ENCODE measurements around the gene SAMM50. TPM values are rescaled to one million over a fixed set of nuclear protein-coding genes. Genes with fewer than 3 reads are reported as not detected.
"Not testable (repeated sequence)": the region's sequence is repeated elsewhere in the genome, so short reads cannot be mapped to it uniquely, and the experiment has no call there.

Gene SAMM50
- polyA plus RNA-seq, 4 donors, result 45.4 to 66.9 (median 56.4) TPM

GRCh38 chr22:44004104-44004460 lies 48.8 kb downstream of the SAMM50 start:
- no peak overlapping the region for H3K27ac ChIP-seq (ENCODE audit: low read depth in 1 of 3, low read length in 2 of 3)
- 93 to 96% (median 94%) methylated on average over 7 of the region's 7 CpGs for WGBS, 3 donors
- no peak overlapping the region for H3K4me3 ChIP-seq (ENCODE audit: low read depth in 1 of 3, low read length in 3 of 3)
- H3K9me3 ChIP-seq (ENCODE audit: control insufficient read depth in 2 of 2, insufficient read depth in 1 of 2, low read depth in 1 of 2, low read length in 1 of 2), result peaks cover 0 to 8% of the 10 kb centered on the region in 2 donors
- FAIRE-seq (no peak), DNase-seq (no peak)
- no peaks in the 10 kb centered on the region for H3K27me3 ChIP-seq (ENCODE audit: control insufficient read depth in 3 of 3, insufficient read depth in 3 of 3, low read length in 3 of 3)
- H3K4me1 ChIP-seq (ENCODE audit: control insufficient read depth in 3 of 3, insufficient read depth in 2 of 3, low read depth in 1 of 3, low read length in 2 of 3), result no peaks in the 10 kb centered on the region
- peaks cover 0 to 4% (median 0%) of the 10 kb centered on the region in 3 donors for H3K36me3 ChIP-seq (ENCODE audit: control insufficient read depth in 3 of 3, insufficient read depth in 2 of 3, low read depth in 1 of 3, low read length in 3 of 3)

- Histone ChIP-seq H3K36me3 (ENCODE audit: control insufficient read depth in 3 of 3, insufficient read depth in 2 of 3, low read depth in 1 of 3, low read length in 3 of 3) (no peaks in the 10 kb centered on the region), H3K27me3 (ENCODE audit: control insufficient read depth in 3 of 3, insufficient read depth in 3 of 3, low read length in 3 of 3) (no peaks in the 10 kb centered on the region), H3K4me3 (ENCODE audit: low read depth in 1 of 3, low read length in 3 of 3) (no peak overlapping the region), H3K4me1 (ENCODE audit: control insufficient read depth in 3 of 3, insufficient read depth in 2 of 3, low read depth in 1 of 3, low read length in 2 of 3) (no peaks in the 10 kb centered on the region), H3K27ac (ENCODE audit: low read depth in 1 of 3, low read length in 2 of 3) (no peak overlapping the region), H3K9me3 (ENCODE audit: control insufficient read depth in 2 of 2, insufficient read depth in 1 of 2, low read depth in 1 of 2, low read length in 1 of 2) (peaks cover 0 to 8% of the 10 kb centered on the region in 2 donors)
- FAIRE-seq, result no peak
- WGBS, 3 donors, result 88 to 91% (median 90%) methylated on average over 4 of the region's 4 CpGs
- no peak for DNase-seq
These were observed 50.3 kb downstream of the SAMM50 start for GRCh38 chr22:44005524-44005923.

- Histone ChIP-seq H3K27me3 (ENCODE audit: control insufficient read depth in 3 of 3, insufficient read depth in 3 of 3, low read length in 3 of 3) (no peaks in the 10 kb centered on the region), H3K4me1 (ENCODE audit: control insufficient read depth in 3 of 3, insufficient read depth in 2 of 3, low read depth in 1 of 3, low read length in 2 of 3) (no peaks in the 10 kb centered on the region), H3K36me3 (ENCODE audit: control insufficient read depth in 3 of 3, insufficient read depth in 2 of 3, low read depth in 1 of 3, low read length in 3 of 3) (no peaks in the 10 kb centered on the region), H3K27ac (ENCODE audit: low read depth in 1 of 3, low read length in 2 of 3) (no peak overlapping the region), H3K9me3 (ENCODE audit: control insufficient read depth in 2 of 2, insufficient read depth in 1 of 2, low read depth in 1 of 2, low read length in 1 of 2) (no peaks in the 10 kb centered on the region), H3K4me3 (ENCODE audit: low read depth in 1 of 3, low read length in 3 of 3) (no peak overlapping the region)
- no peak for FAIRE-seq
- no peak for DNase-seq
- WGBS, 3 donors, result 77 to 86% (median 81%) methylated on average over 5 of the region's 5 CpGs
These were observed 56.9 kb downstream of the SAMM50 start for GRCh38 chr22:44012162-44012561.

- Histone ChIP-seq H3K36me3 (ENCODE audit: control insufficient read depth in 3 of 3, insufficient read depth in 2 of 3, low read depth in 1 of 3, low read length in 3 of 3) (no peaks in the 10 kb centered on the region), H3K4me1 (ENCODE audit: control insufficient read depth in 3 of 3, insufficient read depth in 2 of 3, low read depth in 1 of 3, low read length in 2 of 3) (no peaks in the 10 kb centered on the region), H3K27ac (ENCODE audit: low read depth in 1 of 3, low read length in 2 of 3) (no peak overlapping the region), H3K9me3 (ENCODE audit: control insufficient read depth in 2 of 2, insufficient read depth in 1 of 2, low read depth in 1 of 2, low read length in 1 of 2) (no peaks in the 10 kb centered on the region), H3K4me3 (ENCODE audit: low read depth in 1 of 3, low read length in 3 of 3) (no peak overlapping the region), H3K27me3 (ENCODE audit: control insufficient read depth in 3 of 3, insufficient read depth in 3 of 3, low read length in 3 of 3) (no peaks in the 10 kb centered on the region)
- FAIRE-seq, result no peak
- WGBS, 3 donors, result 88 to 96% (median 92%) methylated on average over 7 of the region's 7 CpGs
- DNase-seq, result no peak
These were observed 57.3 kb downstream of the SAMM50 start for GRCh38 chr22:44012591-44012990.

- H3K4me1 ChIP-seq (ENCODE audit: control insufficient read depth in 3 of 3, insufficient read depth in 2 of 3, low read depth in 1 of 3, low read length in 2 of 3), result no peaks in the 10 kb centered on the region
- no peaks in the 10 kb centered on the region for H3K36me3 ChIP-seq (ENCODE audit: control insufficient read depth in 3 of 3, insufficient read depth in 2 of 3, low read depth in 1 of 3, low read length in 3 of 3)
- WGBS, 3 donors, result 62 to 70% (median 63%) methylated on average over 2 of the region's 2 CpGs
- H3K27ac ChIP-seq (ENCODE audit: low read depth in 1 of 3, low read length in 2 of 3), result no peak overlapping the region
- no peak for DNase-seq
- no peaks in the 10 kb centered on the region for H3K27me3 ChIP-seq (ENCODE audit: control insufficient read depth in 3 of 3, insufficient read depth in 3 of 3, low read length in 3 of 3)
- FAIRE-seq, result no peak
- H3K4me3 ChIP-seq (ENCODE audit: low read depth in 1 of 3, low read length in 3 of 3), result no peak overlapping the region
- no peaks in the 10 kb centered on the region for H3K9me3 ChIP-seq (ENCODE audit: control insufficient read depth in 2 of 2, insufficient read depth in 1 of 2, low read depth in 1 of 2, low read length in 1 of 2)
These were observed 59.0 kb downstream of the SAMM50 start for GRCh38 chr22:44014241-44014640.

GRCh38 chr22:44016586-44016985 lies 61.3 kb downstream of the SAMM50 start:
- FAIRE-seq; H3K9me3 ChIP-seq (ENCODE audit: control insufficient read depth in 2 of 2, insufficient read depth in 1 of 2, low read depth in 1 of 2, low read length in 1 of 2); H3K4me1 ChIP-seq (ENCODE audit: control insufficient read depth in 3 of 3, insufficient read depth in 2 of 3, low read depth in 1 of 3, low read length in 2 of 3); H3K4me3 ChIP-seq (ENCODE audit: low read depth in 1 of 3, low read length in 3 of 3); H3K27ac ChIP-seq (ENCODE audit: low read depth in 1 of 3, low read length in 2 of 3); DNase-seq; H3K27me3 ChIP-seq (ENCODE audit: control insufficient read depth in 3 of 3, insufficient read depth in 3 of 3, low read length in 3 of 3); H3K36me3 ChIP-seq (ENCODE audit: control insufficient read depth in 3 of 3, insufficient read depth in 2 of 3, low read depth in 1 of 3, low read length in 3 of 3): not testable (repeated sequence)
- 80 to 91% (median 87%) methylated on average over 3 of the region's 3 CpGs for WGBS, 3 donors

GRCh38 chr22:44018594-44018993 lies 63.4 kb downstream of the SAMM50 start:
- peaks cover 0 to 1% (median 0%) of the 10 kb centered on the region in 3 donors for H3K4me1 ChIP-seq (ENCODE audit: control insufficient read depth in 3 of 3, insufficient read depth in 2 of 3, low read depth in 1 of 3, low read length in 2 of 3)
- FAIRE-seq (no peak), DNase-seq (no peak)
- H3K9me3 ChIP-seq (ENCODE audit: control insufficient read depth in 2 of 2, insufficient read depth in 1 of 2, low read depth in 1 of 2, low read length in 1 of 2), result no peaks in the 10 kb centered on the region
- WGBS, 3 donors, result 87 to 91% (median 88%) methylated on average over 9 of the region's 9 CpGs
- H3K27me3 ChIP-seq (ENCODE audit: control insufficient read depth in 3 of 3, insufficient read depth in 3 of 3, low read length in 3 of 3), result no peaks in the 10 kb centered on the region
- no peaks in the 10 kb centered on the region for H3K36me3 ChIP-seq (ENCODE audit: control insufficient read depth in 3 of 3, insufficient read depth in 2 of 3, low read depth in 1 of 3, low read length in 3 of 3)
- H3K27ac ChIP-seq (ENCODE audit: low read depth in 1 of 3, low read length in 2 of 3), result no peak overlapping the region
- H3K4me3 ChIP-seq (ENCODE audit: low read depth in 1 of 3, low read length in 3 of 3), result no peak overlapping the region

- WGBS, 3 donors, result 89 to 92% (median 92%) methylated on average over 10 of the region's 10 CpGs
- no peaks in the 10 kb centered on the region for H3K9me3 ChIP-seq (ENCODE audit: control insufficient read depth in 2 of 2, insufficient read depth in 1 of 2, low read depth in 1 of 2, low read length in 1 of 2)
- peaks cover 0 to 5% (median 0%) of the 10 kb centered on the region in 3 donors for H3K4me1 ChIP-seq (ENCODE audit: control insufficient read depth in 3 of 3, insufficient read depth in 2 of 3, low read depth in 1 of 3, low read length in 2 of 3)
- FAIRE-seq, result no peak
- no peaks in the 10 kb centered on the region for H3K27me3 ChIP-seq (ENCODE audit: control insufficient read depth in 3 of 3, insufficient read depth in 3 of 3, low read length in 3 of 3)
- H3K36me3 ChIP-seq (ENCODE audit: control insufficient read depth in 3 of 3, insufficient read depth in 2 of 3, low read depth in 1 of 3, low read length in 3 of 3), result no peaks in the 10 kb centered on the region
- H3K27ac ChIP-seq (ENCODE audit: low read depth in 1 of 3, low read length in 2 of 3), result no peak overlapping the region
- DNase-seq, result no peak
- H3K4me3 ChIP-seq (ENCODE audit: low read depth in 1 of 3, low read length in 3 of 3), result no peak overlapping the region
These were observed 64.2 kb downstream of the SAMM50 start for GRCh38 chr22:44019416-44019815.

GRCh38 chr22:44019846-44020245 lies 64.6 kb downstream of the SAMM50 start:
- Histone ChIP-seq H3K27ac (ENCODE audit: low read depth in 1 of 3, low read length in 2 of 3) (no peak overlapping the region), H3K4me1 (ENCODE audit: control insufficient read depth in 3 of 3, insufficient read depth in 2 of 3, low read depth in 1 of 3, low read length in 2 of 3) (peaks cover 0 to 5% (median under 1%) of the 10 kb centered on the region in 3 donors), H3K9me3 (ENCODE audit: control insufficient read depth in 2 of 2, insufficient read depth in 1 of 2, low read depth in 1 of 2, low read length in 1 of 2) (no peaks in the 10 kb centered on the region), H3K27me3 (ENCODE audit: control insufficient read depth in 3 of 3, insufficient read depth in 3 of 3, low read length in 3 of 3) (no peaks in the 10 kb centered on the region), H3K4me3 (ENCODE audit: low read depth in 1 of 3, low read length in 3 of 3) (no peak overlapping the region), H3K36me3 (ENCODE audit: control insufficient read depth in 3 of 3, insufficient read depth in 2 of 3, low read depth in 1 of 3, low read length in 3 of 3) (no peaks in the 10 kb centered on the region)
- FAIRE-seq (no peak), DNase-seq (no peak)
- 91 to 94% (median 94%) methylated on average over 5 of the region's 5 CpGs for WGBS, 3 donors

All from small intestine (tissue), 7 donors.